Kidney (tissue), 14 donors: ENCODE measurements around the gene PTBP1. TPM values are rescaled to one million over a fixed set of nuclear protein-coding genes. Genes with fewer than 3 reads are reported as not detected.

ENCODE experiments used
- DNase-seq, 5 donors: peaks; one replicate each; pipeline ENCODE4 v3.0.0-alpha.2; 2013 to 2020
- FAIRE-seq: peaks from 2 replicates; lab custom pipeline; 2012; peaks lifted over from hg19 to GRCh38; lab: Jason Lieb, UNC
- H3K27ac ChIP-seq, 2 donors: one replicate each; pipeline ENCODE4 v1.7.0; 2013; ENCODE audit warnings: low read depth in 2 of 2, low read length in 2 of 2, inconsistent platforms in 1 of 2
- H3K27me3 ChIP-seq: one replicate; pipeline ENCODE4 v1.7.1; 2013; ENCODE audit warnings: low read length, inconsistent platforms; ENCODE audit not compliant: control insufficient read depth, insufficient read depth
- H3K36me3 ChIP-seq, 3 donors: one replicate each; pipeline versions ENCODE4 v1.7.0 to v1.7.1; 2013; ENCODE audit warnings: low read length in 3 of 3, control low read depth in 1 of 3, inconsistent platforms in 1 of 3; ENCODE audit not compliant: insufficient read depth in 3 of 3, control insufficient read depth in 2 of 3
- H3K4me1 ChIP-seq, 3 donors: one replicate each; pipeline versions ENCODE4 v1.7.0 to v1.7.1; 2013; ENCODE audit warnings: low read length in 3 of 3, inconsistent platforms in 1 of 3, low read depth in 1 of 3; ENCODE audit not compliant: control insufficient read depth in 2 of 3, insufficient read depth in 2 of 3
- H3K4me3 ChIP-seq, 3 donors: one replicate each; pipeline versions ENCODE4 v1.7.0 to v1.8.1; 2013; ENCODE audit warnings: low read length in 3 of 3, control low read depth in 1 of 3, inconsistent platforms in 1 of 3
- H3K9ac ChIP-seq, 3 donors: one replicate each; pipeline versions ENCODE4 v1.7.0 to v1.7.1; 2013; ENCODE audit warnings: low read length in 3 of 3, control low read depth in 1 of 3, inconsistent platforms in 1 of 3
- H3K9me3 ChIP-seq, 3 donors: one replicate each; pipeline versions ENCODE4 v1.7.0 to v1.7.1; 2013; ENCODE audit warnings: low read length in 3 of 3, control low read depth in 1 of 3, inconsistent platforms in 1 of 3; ENCODE audit not compliant: control insufficient read depth in 2 of 3, insufficient read depth in 1 of 3
- intact Hi-C: fragments of 100-400 bp; cut with DNase I; formaldehyde crosslinking; loops from one replicate; pipeline ENCODE4 v1.11.1; 2022
- polyA plus RNA-seq: library from polyadenylated mRNA; stranded (reverse); fragments of 350-450 nt; fragmentation: Illumina TruSeq; extraction: RNeasy Lipid Tissue Mini Kit (QIAGEN cat#74804); gene quantifications from one replicate; pipeline ENCODE4 v1.2.3, GENCODE V29; 2014; ENCODE audit warnings: low read depth, low replicate concordance; ENCODE audit not compliant: insufficient read depth
- total RNA-seq: library from RNA; stranded (reverse); fragmentation: NEBNext Ultra II Directional; extraction: Animal tissue kit (Norgen Biotek cat#: 25700); gene quantifications from one replicate; pipeline ENCODE4 v1.2.1, GENCODE V29; 2021
- TF ChIP-seq, protein P1 (sequence below): IDR thresholded peaks from 3 replicates; pipeline ENCODE4 v1.5.1; 2012; ENCODE audit warnings: mild to moderate bottlenecking, moderate library complexity, borderline replicate concordance; ENCODE audit not compliant: insufficient read depth; ENCODE audit errors: extremely low read depth
- donor health status: control.
- donor health status: control.
- donor health status: control.
- donor health status: control.
- donor health status: control.
- donor health status: DM: yes; HTN: yes; CAD: no.
- donor health status: Normal renal cell carcinoma (clear cell type).

The PTBP1 gene
- total and polyA plus RNA-seq, 2 donors from 2014 or later, result 102 to 339 TPM

DNA sequence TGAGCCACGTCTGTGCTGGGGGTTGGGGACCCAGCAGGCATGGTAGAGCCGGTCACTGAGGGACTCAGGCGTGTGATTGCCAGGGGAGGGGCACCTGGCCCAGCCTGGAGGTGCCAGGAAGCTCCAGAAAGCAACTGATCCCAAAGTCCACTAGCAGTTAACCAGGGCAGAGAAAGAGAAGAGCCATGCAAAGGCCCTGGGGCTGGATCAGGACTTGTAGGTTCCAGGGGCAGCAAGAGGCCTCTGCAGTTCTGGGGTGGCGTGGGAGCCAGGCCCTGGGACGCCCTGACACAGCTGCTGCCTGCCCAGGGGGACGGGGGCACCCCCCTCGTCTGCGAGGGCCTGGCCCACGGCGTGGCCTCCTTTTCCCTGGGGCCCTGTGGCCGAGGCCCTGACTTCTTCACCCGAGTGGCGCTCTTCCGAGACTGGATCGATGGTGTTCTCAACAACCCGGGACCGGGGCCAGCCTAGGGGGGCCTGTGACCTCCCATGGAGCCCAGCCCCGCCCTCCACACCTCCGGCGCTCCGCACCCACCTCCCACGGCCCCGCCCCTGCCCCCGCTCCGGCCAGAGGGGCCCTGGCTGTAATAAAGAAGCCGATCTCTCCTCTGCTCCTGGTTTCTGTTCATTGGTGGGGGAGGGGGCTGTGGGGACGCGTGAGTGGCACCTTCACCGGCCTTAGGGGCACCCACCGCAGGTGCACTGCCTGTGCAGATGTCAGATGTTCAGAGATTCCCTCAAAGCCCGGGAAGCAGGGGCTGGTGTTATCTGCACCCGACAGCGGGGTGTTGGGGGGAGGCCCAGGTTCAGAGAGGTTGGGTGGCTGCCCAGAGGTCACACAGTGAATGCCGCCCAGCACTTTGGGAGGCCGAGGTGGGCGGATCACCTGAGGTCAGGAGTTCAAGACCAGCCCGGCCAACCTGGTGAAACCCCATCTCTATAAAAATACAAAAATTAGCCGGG lies 34.4 kb downstream of the PTBP1 start:
- H3K4me3 ChIP-seq, result no peak overlapping the region
- H3K27me3 ChIP-seq, result no peaks in the 10 kb centered on the region
- H3K36me3 ChIP-seq, result no peaks in the 10 kb centered on the region
- TF ChIP-seq, protein P1, sequence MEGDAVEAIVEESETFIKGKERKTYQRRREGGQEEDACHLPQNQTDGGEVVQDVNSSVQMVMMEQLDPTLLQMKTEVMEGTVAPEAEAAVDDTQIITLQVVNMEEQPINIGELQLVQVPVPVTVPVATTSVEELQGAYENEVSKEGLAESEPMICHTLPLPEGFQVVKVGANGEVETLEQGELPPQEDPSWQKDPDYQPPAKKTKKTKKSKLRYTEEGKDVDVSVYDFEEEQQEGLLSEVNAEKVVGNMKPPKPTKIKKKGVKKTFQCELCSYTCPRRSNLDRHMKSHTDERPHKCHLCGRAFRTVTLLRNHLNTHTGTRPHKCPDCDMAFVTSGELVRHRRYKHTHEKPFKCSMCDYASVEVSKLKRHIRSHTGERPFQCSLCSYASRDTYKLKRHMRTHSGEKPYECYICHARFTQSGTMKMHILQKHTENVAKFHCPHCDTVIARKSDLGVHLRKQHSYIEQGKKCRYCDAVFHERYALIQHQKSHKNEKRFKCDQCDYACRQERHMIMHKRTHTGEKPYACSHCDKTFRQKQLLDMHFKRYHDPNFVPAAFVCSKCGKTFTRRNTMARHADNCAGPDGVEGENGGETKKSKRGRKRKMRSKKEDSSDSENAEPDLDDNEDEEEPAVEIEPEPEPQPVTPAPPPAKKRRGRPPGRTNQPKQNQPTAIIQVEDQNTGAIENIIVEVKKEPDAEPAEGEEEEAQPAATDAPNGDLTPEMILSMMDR, result no peak
- H3K9me3 ChIP-seq, result no peaks in the 10 kb centered on the region
- no peak for FAIRE-seq
- DNase-seq, result no peak
- no peak overlapping the region for H3K27ac ChIP-seq
- no peaks in the 10 kb centered on the region for H3K4me1 ChIP-seq
- H3K9ac ChIP-seq, result no peak overlapping the region
- intact Hi-C loops, result no loop called here

GRCh38 chr19:834216-834615 lies 37.0 kb downstream of the PTBP1 start:
- FAIRE-seq (no peak), DNase-seq (no peak)
- intact Hi-C loops, result no loop called here
- TF ChIP-seq, protein P1, result no peak
- Histone ChIP-seq H3K9ac (no peak overlapping the region), H3K27ac (no peak overlapping the region), H3K4me3 (no peak overlapping the region), H3K27me3 (no peaks in the 10 kb centered on the region), H3K36me3 (no peaks in the 10 kb centered on the region), H3K9me3 (no peaks in the 10 kb centered on the region), H3K4me1 (peaks cover 0 to 2% (median 0%) of the 10 kb centered on the region in 3 donors)

- no peaks in the 10 kb centered on the region for H3K9me3 ChIP-seq
- H3K4me3 ChIP-seq, result no peak overlapping the region
- FAIRE-seq (no peak), DNase-seq (peak in 1 of 5 donors; percentile 76)
- no peaks in the 10 kb centered on the region for H3K36me3 ChIP-seq
- H3K27ac ChIP-seq, result no peak overlapping the region
- peaks cover 0 to 2% (median 0%) of the 10 kb centered on the region in 3 donors for H3K4me1 ChIP-seq
- no peaks in the 10 kb centered on the region for H3K27me3 ChIP-seq
- H3K9ac ChIP-seq, result no peak overlapping the region
- intact Hi-C loops, result no loop called here
- TF ChIP-seq, protein P1, result no peak
These were observed 38.1 kb downstream of the PTBP1 start for GRCh38 chr19:835210-835810.
